GM23338 (cell line): Measurements from ENCODE around the gene PDIA3. TPM values are rescaled to one million over a fixed set of nuclear protein-coding genes. Genes with fewer than 3 reads are reported as not detected.
A peak's percentile ranks its signal among the peaks of the same experiment; 100 is the strongest.

ENCODE experiments used
- ATAC-seq: fragments of 200-7000 bp; cut with Tn5 transposase; 3 replicates; pipeline ENCODE4 v1.9.1; 2020
- DNase-seq: peaks from one replicate; pipeline ENCODE4 v3.0.0-alpha.2; 2015; ENCODE audit warnings: low spot score
- H2AFZ ChIP-seq: fragments of 200-600 bp; sonication (generic); 2 replicates; pipeline ENCODE4 v1.8.0; 2016; ENCODE audit warnings: antibody characterized with exemption, mild to moderate bottlenecking, moderate library complexity
- H3F3A ChIP-seq: fragments of 200-600 bp; sonication (generic); replicated peaks from 2 replicates; pipeline ENCODE4 v1.8.0; 2017; ENCODE audit warnings: antibody characterized with exemption, mixed run types, low read depth
- H3K27ac ChIP-seq: fragments of 200-600 bp; sonication (generic); 2 replicates; pipeline ENCODE4 v1.6.1; 2016; ENCODE audit warnings: low read depth
- H3K27me3 ChIP-seq: fragments of 200-600 bp; sonication (generic); 2 replicates; pipeline ENCODE4 v1.8.0; 2016; ENCODE audit warnings: mild to moderate bottlenecking, mixed run types, moderate library complexity; ENCODE audit not compliant: insufficient read depth
- H3K36me3 ChIP-seq: fragments of 200-600 bp; sonication (generic); 2 replicates; pipeline ENCODE4 v1.8.0; 2016; ENCODE audit warnings: mild to moderate bottlenecking; ENCODE audit not compliant: insufficient read depth
- H3K4me1 ChIP-seq: fragments of 200-600 bp; sonication (generic); 2 replicates; pipeline ENCODE4 v1.8.0; 2016; ENCODE audit warnings: mild to moderate bottlenecking, moderate library complexity; ENCODE audit not compliant: insufficient read depth
- H3K4me2 ChIP-seq: fragments of 200-600 bp; sonication (generic); 2 replicates; pipeline ENCODE4 v1.7.1; 2017; ENCODE audit warnings: mixed run types
- H3K4me3 ChIP-seq: fragments of 200-600 bp; sonication (generic); 2 replicates; pipeline ENCODE4 v1.6.1; 2016; ENCODE audit warnings: mixed run types
- H3K79me2 ChIP-seq: fragments of 200-600 bp; sonication (generic); replicated peaks from 2 replicates; pipeline ENCODE4 v1.8.0; 2017; ENCODE audit warnings: mild to moderate bottlenecking; ENCODE audit not compliant: insufficient read depth
- H3K9me2 ChIP-seq: fragments of 200-600 bp; sonication (generic); 2 replicates; pipeline ENCODE4 v1.8.0; 2017; ENCODE audit not compliant: insufficient read depth
- H4K20me1 ChIP-seq: fragments of 200-600 bp; sonication (generic); replicated peaks from 2 replicates; pipeline ENCODE4 v1.8.0; 2017; ENCODE audit warnings: mild to moderate bottlenecking; ENCODE audit not compliant: insufficient read depth
- H3K27ac Mint-ChIP-seq: 2 replicates; pipeline ENCODE4 v1.8.0; 2020; ENCODE audit warnings: inconsistent platforms, mild to moderate bottlenecking, moderate library complexity, mixed read lengths
- H3K27me3 Mint-ChIP-seq: 3 replicates; pipeline ENCODE4 v1.8.0; 2022; ENCODE audit warnings: low read depth, mild to moderate bottlenecking, moderate library complexity, mixed read lengths, inconsistent platforms; ENCODE audit not compliant: insufficient read depth, poor library complexity
- H3K36me3 Mint-ChIP-seq: 3 replicates; pipeline ENCODE4 v1.8.0; 2021; ENCODE audit warnings: low read depth, mild to moderate bottlenecking, inconsistent platforms, moderate library complexity, mixed read lengths
- H3K4me1 Mint-ChIP-seq: 3 replicates; pipeline ENCODE4 v1.8.0; 2020; ENCODE audit warnings: mild to moderate bottlenecking, inconsistent platforms, mixed read lengths
- H3K4me3 Mint-ChIP-seq: 3 replicates; pipeline ENCODE4 v1.8.0; 2021; ENCODE audit warnings: moderate library complexity, mild to moderate bottlenecking, inconsistent platforms, mixed read lengths
- H3K9me3 Mint-ChIP-seq: 3 replicates; pipeline ENCODE4 v1.8.0; 2020; ENCODE audit warnings: moderate library complexity, mild to moderate bottlenecking, inconsistent platforms, mixed read lengths
- CREB1 ChIP-seq: fragments of 250-450 bp; sonication (Bioruptor Pico); IDR thresholded peaks from 2 replicates; pipeline ENCODE4 v1.5.0; 2020; ENCODE audit warnings: low read depth, mild to moderate bottlenecking, moderate library complexity
- JUNB ChIP-seq: IDR thresholded peaks from one replicate; pipeline ENCODE4 v1.6.1; 2016; ENCODE audit warnings: antibody characterized with exemption; ENCODE audit not compliant: unreplicated experiment
- POLR2AphosphoS5 ChIP-seq: IDR thresholded peaks from 2 replicates; pipeline ENCODE4 v1.6.1; 2016; ENCODE audit warnings: antibody characterized with exemption, low read depth
- ZNF114 ChIP-seq: fragments of 250-450 bp; sonication (Bioruptor Pico); IDR thresholded peaks from 2 replicates; pipeline ENCODE4 v1.5.0; 2020; ENCODE audit warnings: mild to moderate bottlenecking, moderate library complexity
- polyA plus RNA-seq: library from polyadenylated mRNA; unstranded; fragments of >200 nt; fragmentation: Nextera tagmentation; extraction: Ambion mirVana; gene quantifications from 2 replicates; pipeline ENCODE4 v1.2.1, GENCODE V29; 2016
- total RNA-seq: library from RNA; depleted of rRNA; stranded (reverse); fragments of >200 nt; shearing (Covaris generic); gene quantifications from 2 replicates; pipeline ENCODE4 v1.2.3, GENCODE V29; 2014
- TF ChIP-seq, protein P1 (sequence below): fragments of 250-450 bp; sonication (Bioruptor Pico); IDR thresholded peaks from 2 replicates; pipeline ENCODE4 v1.5.0; 2020; ENCODE audit warnings: mild to moderate bottlenecking, moderate library complexity
- TF ChIP-seq, protein P2 (sequence below): IDR thresholded peaks from one replicate; pipeline ENCODE4 v1.6.1; 2018; ENCODE audit warnings: antibody characterized with exemption; ENCODE audit not compliant: unreplicated experiment
- TF ChIP-seq, protein P3 (sequence below): IDR thresholded peaks from 2 replicates; pipeline ENCODE4 v1.6.1; 2016; ENCODE audit warnings: antibody characterized with exemption

The PDIA3 gene
- total and polyA plus RNA-seq, 2 experiments from 2014 or later: 363 to 631 TPM

DNA sequence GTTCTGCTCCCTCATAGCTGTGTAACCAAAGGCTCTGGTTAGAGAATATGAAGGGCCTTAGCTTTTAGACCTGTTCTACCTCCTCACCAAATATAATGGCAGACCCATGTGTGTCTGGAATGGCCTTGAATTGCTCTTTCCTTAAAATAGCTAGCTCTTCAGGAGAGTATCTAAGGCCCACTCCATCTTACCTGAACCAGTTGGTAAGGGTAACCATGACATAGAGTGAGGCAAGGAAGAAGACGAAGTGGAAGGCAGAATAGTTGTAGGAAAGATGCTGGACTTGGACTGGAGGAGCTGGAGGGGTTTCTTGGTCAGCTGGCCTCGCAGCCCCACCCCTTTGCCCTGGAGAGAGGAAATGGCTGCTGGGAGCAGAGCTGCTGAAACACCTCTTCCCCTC, 49.0 kb downstream of the PDIA3 start (continued):
- TF ChIP-seq, protein P1, sequence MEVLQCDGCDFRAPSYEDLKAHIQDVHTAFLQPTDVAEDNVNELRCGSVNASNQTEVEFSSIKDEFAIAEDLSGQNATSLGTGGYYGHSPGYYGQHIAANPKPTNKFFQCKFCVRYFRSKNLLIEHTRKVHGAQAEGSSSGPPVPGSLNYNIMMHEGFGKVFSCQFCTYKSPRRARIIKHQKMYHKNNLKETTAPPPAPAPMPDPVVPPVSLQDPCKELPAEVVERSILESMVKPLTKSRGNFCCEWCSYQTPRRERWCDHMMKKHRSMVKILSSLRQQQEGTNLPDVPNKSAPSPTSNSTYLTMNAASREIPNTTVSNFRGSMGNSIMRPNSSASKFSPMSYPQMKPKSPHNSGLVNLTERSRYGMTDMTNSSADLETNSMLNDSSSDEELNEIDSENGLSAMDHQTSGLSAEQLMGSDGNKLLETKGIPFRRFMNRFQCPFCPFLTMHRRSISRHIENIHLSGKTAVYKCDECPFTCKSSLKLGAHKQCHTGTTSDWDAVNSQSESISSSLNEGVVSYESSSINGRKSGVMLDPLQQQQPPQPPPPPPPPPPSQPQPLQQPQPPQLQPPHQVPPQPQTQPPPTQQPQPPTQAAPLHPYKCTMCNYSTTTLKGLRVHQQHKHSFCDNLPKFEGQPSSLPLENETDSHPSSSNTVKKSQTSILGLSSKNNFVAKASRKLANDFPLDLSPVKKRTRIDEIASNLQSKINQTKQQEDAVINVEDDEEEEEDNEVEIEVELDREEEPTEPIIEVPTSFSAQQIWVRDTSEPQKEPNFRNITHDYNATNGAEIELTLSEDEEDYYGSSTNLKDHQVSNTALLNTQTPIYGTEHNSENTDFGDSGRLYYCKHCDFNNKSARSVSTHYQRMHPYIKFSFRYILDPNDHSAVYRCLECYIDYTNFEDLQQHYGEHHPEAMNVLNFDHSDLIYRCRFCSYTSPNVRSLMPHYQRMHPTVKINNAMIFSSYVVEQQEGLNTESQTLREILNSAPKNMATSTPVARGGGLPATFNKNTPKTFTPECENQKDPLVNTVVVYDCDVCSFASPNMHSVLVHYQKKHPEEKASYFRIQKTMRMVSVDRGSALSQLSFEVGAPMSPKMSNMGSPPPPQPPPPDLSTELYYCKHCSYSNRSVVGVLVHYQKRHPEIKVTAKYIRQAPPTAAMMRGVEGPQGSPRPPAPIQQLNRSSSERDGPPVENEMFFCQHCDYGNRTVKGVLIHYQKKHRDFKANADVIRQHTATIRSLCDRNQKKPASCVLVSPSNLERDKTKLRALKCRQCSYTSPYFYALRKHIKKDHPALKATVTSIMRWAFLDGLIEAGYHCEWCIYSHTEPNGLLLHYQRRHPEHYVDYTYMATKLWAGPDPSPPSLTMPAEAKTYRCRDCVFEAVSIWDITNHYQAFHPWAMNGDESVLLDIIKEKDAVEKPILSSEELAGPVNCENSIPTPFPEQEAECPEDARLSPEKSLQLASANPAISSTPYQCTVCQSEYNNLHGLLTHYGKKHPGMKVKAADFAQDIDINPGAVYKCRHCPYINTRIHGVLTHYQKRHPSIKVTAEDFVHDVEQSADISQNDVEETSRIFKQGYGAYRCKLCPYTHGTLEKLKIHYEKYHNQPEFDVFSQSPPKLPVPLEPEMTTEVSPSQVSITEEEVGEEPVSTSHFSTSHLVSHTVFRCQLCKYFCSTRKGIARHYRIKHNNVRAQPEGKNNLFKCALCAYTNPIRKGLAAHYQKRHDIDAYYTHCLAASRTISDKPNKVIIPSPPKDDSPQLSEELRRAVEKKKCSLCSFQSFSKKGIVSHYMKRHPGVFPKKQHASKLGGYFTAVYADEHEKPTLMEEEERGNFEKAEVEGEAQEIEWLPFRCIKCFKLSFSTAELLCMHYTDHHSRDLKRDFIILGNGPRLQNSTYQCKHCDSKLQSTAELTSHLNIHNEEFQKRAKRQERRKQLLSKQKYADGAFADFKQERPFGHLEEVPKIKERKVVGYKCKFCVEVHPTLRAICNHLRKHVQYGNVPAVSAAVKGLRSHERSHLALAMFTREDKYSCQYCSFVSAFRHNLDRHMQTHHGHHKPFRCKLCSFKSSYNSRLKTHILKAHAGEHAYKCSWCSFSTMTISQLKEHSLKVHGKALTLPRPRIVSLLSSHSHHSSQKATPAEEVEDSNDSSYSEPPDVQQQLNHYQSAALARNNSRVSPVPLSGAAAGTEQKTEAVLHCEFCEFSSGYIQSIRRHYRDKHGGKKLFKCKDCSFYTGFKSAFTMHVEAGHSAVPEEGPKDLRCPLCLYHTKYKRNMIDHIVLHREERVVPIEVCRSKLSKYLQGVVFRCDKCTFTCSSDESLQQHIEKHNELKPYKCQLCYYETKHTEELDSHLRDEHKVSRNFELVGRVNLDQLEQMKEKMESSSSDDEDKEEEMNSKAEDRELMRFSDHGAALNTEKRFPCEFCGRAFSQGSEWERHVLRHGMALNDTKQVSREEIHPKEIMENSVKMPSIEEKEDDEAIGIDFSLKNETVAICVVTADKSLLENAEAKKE (CRISPR knock-in tag): no peak
- TF ChIP-seq, protein P2, sequence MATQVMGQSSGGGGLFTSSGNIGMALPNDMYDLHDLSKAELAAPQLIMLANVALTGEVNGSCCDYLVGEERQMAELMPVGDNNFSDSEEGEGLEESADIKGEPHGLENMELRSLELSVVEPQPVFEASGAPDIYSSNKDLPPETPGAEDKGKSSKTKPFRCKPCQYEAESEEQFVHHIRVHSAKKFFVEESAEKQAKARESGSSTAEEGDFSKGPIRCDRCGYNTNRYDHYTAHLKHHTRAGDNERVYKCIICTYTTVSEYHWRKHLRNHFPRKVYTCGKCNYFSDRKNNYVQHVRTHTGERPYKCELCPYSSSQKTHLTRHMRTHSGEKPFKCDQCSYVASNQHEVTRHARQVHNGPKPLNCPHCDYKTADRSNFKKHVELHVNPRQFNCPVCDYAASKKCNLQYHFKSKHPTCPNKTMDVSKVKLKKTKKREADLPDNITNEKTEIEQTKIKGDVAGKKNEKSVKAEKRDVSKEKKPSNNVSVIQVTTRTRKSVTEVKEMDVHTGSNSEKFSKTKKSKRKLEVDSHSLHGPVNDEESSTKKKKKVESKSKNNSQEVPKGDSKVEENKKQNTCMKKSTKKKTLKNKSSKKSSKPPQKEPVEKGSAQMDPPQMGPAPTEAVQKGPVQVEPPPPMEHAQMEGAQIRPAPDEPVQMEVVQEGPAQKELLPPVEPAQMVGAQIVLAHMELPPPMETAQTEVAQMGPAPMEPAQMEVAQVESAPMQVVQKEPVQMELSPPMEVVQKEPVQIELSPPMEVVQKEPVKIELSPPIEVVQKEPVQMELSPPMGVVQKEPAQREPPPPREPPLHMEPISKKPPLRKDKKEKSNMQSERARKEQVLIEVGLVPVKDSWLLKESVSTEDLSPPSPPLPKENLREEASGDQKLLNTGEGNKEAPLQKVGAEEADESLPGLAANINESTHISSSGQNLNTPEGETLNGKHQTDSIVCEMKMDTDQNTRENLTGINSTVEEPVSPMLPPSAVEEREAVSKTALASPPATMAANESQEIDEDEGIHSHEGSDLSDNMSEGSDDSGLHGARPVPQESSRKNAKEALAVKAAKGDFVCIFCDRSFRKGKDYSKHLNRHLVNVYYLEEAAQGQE: no peak
- no peak for TF ChIP-seq CREB1

DNA sequence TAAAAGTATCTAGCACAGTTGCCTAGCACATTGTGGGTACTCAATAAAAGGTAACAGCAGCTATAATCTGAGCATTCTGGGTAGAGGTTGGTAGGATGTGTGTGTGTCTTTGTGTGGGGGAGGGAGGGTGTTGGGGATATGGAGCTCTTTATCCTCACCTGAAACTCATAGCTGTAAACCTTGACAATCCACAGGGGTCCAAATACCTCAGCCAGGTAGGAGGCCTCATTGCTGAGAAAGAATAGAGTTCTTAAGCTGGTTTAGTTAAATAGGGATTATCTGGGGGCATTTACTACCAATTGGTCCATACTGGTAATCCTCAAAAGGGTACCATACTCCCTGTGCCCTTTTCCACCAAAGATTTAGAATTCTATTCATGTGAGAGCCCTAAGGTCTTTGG, 49.8 kb downstream of the PDIA3 start:
- peak overlapping the region; percentile 5; the same call in 1 of the 2 replicates for H3K27ac Mint-ChIP-seq
- H3F3A ChIP-seq: peaks cover 37% of the 10 kb centered on the region
- ATAC-seq: peak; percentile 5
- H3K79me2 ChIP-seq: peaks cover 22% of the 10 kb centered on the region
- no peaks in the 10 kb centered on the region for H3K9me3 Mint-ChIP-seq
- TF ChIP-seq, protein P3, sequence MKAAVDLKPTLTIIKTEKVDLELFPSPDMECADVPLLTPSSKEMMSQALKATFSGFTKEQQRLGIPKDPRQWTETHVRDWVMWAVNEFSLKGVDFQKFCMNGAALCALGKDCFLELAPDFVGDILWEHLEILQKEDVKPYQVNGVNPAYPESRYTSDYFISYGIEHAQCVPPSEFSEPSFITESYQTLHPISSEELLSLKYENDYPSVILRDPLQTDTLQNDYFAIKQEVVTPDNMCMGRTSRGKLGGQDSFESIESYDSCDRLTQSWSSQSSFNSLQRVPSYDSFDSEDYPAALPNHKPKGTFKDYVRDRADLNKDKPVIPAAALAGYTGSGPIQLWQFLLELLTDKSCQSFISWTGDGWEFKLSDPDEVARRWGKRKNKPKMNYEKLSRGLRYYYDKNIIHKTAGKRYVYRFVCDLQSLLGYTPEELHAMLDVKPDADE: no peak
- no peak for TF ChIP-seq POLR2AphosphoS5
- no peak for TF ChIP-seq JUNB
- TF ChIP-seq ZNF114 (CRISPR knock-in tag): no peak
- H3K4me2 ChIP-seq: peak overlapping the region; percentile 68; the same call in 1 of the 2 replicates
- 0 out of 2 replicates have a peak overlapping the region, but pooled peaks have one; percentile 26 for H3K4me3 ChIP-seq
- peaks cover 38% of the 10 kb centered on the region for H3K4me1 ChIP-seq
- H3K27me3 ChIP-seq: no peaks in the 10 kb centered on the region
- H3K27ac ChIP-seq: peak overlapping the region; percentile 65; the same call in 1 of the 2 replicates
- peaks cover 19% of the 10 kb centered on the region; the same call in 1 of the 2 replicates for H4K20me1 ChIP-seq
- H3K36me3 ChIP-seq: peaks cover 21% of the 10 kb centered on the region
- H2AFZ ChIP-seq: no peak overlapping the region
- peak; percentile 59 for DNase-seq
- H3K4me1 Mint-ChIP-seq: peaks cover 56% of the 10 kb centered on the region
- H3K9me2 ChIP-seq: no peaks in the 10 kb centered on the region
- peak overlapping the region; percentile 28; the same call in 2 of the 3 replicates for H3K4me3 Mint-ChIP-seq
- peaks cover 36% of the 10 kb centered on the region for H3K27me3 Mint-ChIP-seq
- H3K36me3 Mint-ChIP-seq: peaks cover 78% of the 10 kb centered on the region
